ENCODE data around the gene UBXN6. TPM values are rescaled to one million over a fixed set of nuclear protein-coding genes. Genes with fewer than 3 reads are reported as not detected.

The UBXN6 gene
- total RNA-seq, 4 donors from 2014 or later, result 93.8 to 230 (median 114) TPM

- intact Hi-C loops (cut with DNase I; ENCODE audit: low total_unique reads), result loop anchor here (1.0 to 10.0 kb wide), 5 partner anchors 14 to 210 kb away; partner anchors contain the start of genes CHAF1A, MPND, PLIN5 and YJU2
- no peak for TF ChIP-seq CTCF (IDR thresholded peaks at IDR 0.05 in 4 of 5, conservative IDR thresholded peaks at IDR 0.05 in 1 of 5)
- TF ChIP-seq POLR2A (IDR thresholded peaks at IDR 0.05), result no peak
- no peaks in the 10 kb centered on the region for H3K27me3 ChIP-seq
- in situ Hi-C loops (cut with MboI; ENCODE audit: low sequenced_read_pairs in 4 of 4), result no loop called here
- H3K4me1 ChIP-seq, result peaks cover 24 to 29% of the 10 kb centered on the region in 2 donors
- no peaks in the 10 kb centered on the region for H3K9me3 ChIP-seq
- peak overlapping the region; percentile 56 to 90 (median 68) for H3K4me3 ChIP-seq
- DNase-seq (peak in 1 of 2 donors; percentile 35), ATAC-seq (no peak)
- H3K27ac ChIP-seq, result peak overlapping the region; percentile 90 to 99 (median 95)
- H3K36me3 ChIP-seq, result peaks cover 0 to 20% of the 10 kb centered on the region in 2 donors
Observed at GRCh38 chr19:4456843-4457653, 546 bp downstream of the UBXN6 start.

- intact Hi-C loops (cut with DNase I; ENCODE audit: low total_unique reads), result loop anchor here (2.0 to 10.0 kb wide), 4 partner anchors 54 to 210 kb away; partner anchors contain the start of genes CHAF1A, MPND, PLIN5 and YJU2
- no peak for DNase-seq
- peak; percentile 3 to 4 for ATAC-seq
Observed at GRCh38 chr19:4456476-4456842, 1.1 kb downstream of the UBXN6 start.

GRCh38 chr19:4455719-4456475 is 1.7 kb downstream of the UBXN6 start:
- DNase-seq (peak; percentile 83 to 90), ATAC-seq (peak; percentile 63 to 68)
- Histone ChIP-seq H3K4me3 (peak overlapping the region; percentile 56 to 90 (median 68)), H3K4me1 (peaks cover 24 to 29% of the 10 kb centered on the region in 2 donors), H3K9me3 (no peaks in the 10 kb centered on the region), H3K27ac (peak overlapping the region; percentile 90 to 99 (median 95)), H3K36me3 (peaks cover 0 to 32% of the 10 kb centered on the region in 2 donors), H3K27me3 (no peaks in the 10 kb centered on the region)
- in situ Hi-C loops (cut with MboI; ENCODE audit: low sequenced_read_pairs in 4 of 4), result no loop called here
- intact Hi-C loops (cut with DNase I; ENCODE audit: low total_unique reads), result loop anchor here (2.0 to 10.0 kb wide), 4 partner anchors 53 to 209 kb away; partner anchors contain the start of genes CHAF1A, MPND, PLIN5 and YJU2
- TF ChIP-seq CTCF (IDR thresholded peaks at IDR 0.05 in 4 of 5, conservative IDR thresholded peaks at IDR 0.05 in 1 of 5) (no peak), POLR2A (IDR thresholded peaks at IDR 0.05) (peak; percentile 45 to 62)

More at GRCh38 chr19:4456476-4456842, 1.1 kb downstream of the UBXN6 start:
- TF ChIP-seq POLR2A (IDR thresholded peaks at IDR 0.05) (no peak), CTCF (IDR thresholded peaks at IDR 0.05 in 4 of 5, conservative IDR thresholded peaks at IDR 0.05 in 1 of 5) (no peak)
- Histone ChIP-seq H3K27ac (peak overlapping the region; percentile 90 to 99 (median 95)), H3K27me3 (no peaks in the 10 kb centered on the region), H3K9me3 (no peaks in the 10 kb centered on the region), H3K4me1 (peaks cover 24 to 29% of the 10 kb centered on the region in 2 donors), H3K4me3 (peak overlapping the region; percentile 56 to 90 (median 68)), H3K36me3 (peaks cover 0 to 26% of the 10 kb centered on the region in 2 donors)
- in situ Hi-C loops (cut with MboI; ENCODE audit: low sequenced_read_pairs in 4 of 4), result no loop called here

GRCh38 chr19:4454747-4455718 is 2.6 kb downstream of the UBXN6 start:
- DNase-seq, result peak; percentile 59 to 65
- Histone ChIP-seq H3K4me1 (peaks cover 25 to 29% of the 10 kb centered on the region in 2 donors), H3K36me3 (peaks cover 0 to 34% of the 10 kb centered on the region in 2 donors), H3K9me3 (no peaks in the 10 kb centered on the region), H3K27me3 (no peaks in the 10 kb centered on the region), H3K4me3 (peak overlapping the region; percentile 6 to 80 (median 32)), H3K27ac (peak overlapping the region; percentile 90 to 99 (median 95))
- TF ChIP-seq POLR2A (IDR thresholded peaks at IDR 0.05) (peak in 1 of 2 donors; percentile 35), CTCF (IDR thresholded peaks at IDR 0.05 in 4 of 5, conservative IDR thresholded peaks at IDR 0.05 in 1 of 5) (no peak)
- ATAC-seq, result peak; percentile 40 to 45
- in situ Hi-C loops (cut with MboI; ENCODE audit: low sequenced_read_pairs in 4 of 4), result no loop called here
- intact Hi-C loops (cut with DNase I; ENCODE audit: low total_unique reads), result loop anchor here (5.0 to 10.0 kb wide), 2 partner anchors 82 to 110 kb away; partner anchors contain the start of genes MPND and PLIN5

Measured in gastrocnemius medialis (tissue), 4 donors.